ENCODE data around the gene TAF13. TPM values are rescaled to one million over a fixed set of nuclear protein-coding genes. Genes with fewer than 3 reads are reported as not detected.

Gene TAF13, protein sequence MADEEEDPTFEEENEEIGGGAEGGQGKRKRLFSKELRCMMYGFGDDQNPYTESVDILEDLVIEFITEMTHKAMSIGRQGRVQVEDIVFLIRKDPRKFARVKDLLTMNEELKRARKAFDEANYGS
- polyA plus RNA-seq (60.1 and 61.4 TPM in 2 replicates), polyA minus RNA-seq (49.4 and 65.2 TPM in 2 replicates)

DNA sequence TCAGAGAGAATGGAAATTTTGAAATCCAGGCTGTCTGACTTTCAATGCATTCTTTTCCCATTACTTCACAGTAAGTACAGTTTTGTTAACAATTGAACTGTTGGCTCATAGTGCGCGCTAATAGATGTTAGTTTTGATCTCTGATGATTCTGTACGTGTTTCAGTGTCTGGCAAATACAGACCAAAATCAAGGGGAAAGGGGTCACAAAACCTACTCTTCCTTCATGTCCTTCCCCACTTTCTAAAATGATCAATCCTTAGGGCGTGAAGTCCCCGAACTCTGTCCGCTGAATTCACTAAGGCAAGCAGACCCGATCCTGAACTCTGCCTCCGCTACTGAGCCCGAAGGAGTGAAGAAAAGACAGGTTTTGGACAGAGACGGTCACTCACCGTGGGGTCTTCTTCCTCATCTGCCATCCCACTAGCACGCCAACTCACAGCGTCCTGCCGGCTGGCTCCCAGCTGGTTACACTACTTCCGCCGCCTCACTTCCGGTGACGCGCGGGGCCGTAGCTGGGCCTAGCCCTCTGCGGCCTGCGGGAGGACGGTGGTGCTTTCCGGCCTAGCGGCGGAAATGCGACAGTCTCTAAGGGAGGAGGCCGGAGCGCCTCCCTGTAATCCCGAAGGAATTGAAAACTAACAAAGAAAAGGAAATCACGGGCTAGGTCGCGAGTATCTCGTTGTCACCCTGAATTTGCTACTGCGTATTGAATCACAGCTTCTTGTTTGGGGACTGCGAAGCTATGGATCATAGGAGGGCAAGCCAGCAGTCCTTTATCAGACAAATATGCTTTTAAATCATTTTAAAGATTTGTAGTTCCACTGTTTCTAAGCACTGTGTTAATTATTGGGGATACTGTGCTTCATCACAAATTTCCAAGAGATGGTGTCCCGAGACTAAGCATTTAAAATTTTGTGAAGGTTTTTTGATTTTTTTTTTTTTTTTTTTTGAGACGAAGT is at the start of gene TAF13:
Gene TAF13 (minus strand): TSS at position 473 of the 960 bp plus-strand sequence. CDS start 56 bp downstream, at position 417.
- Histone ChIP-seq H3K79me2 (replicated peaks; ENCODE audit: insufficient read depth, low read length) (peaks cover 13% of the 10 kb centered on the region), H3K4me3 (ENCODE audit: low read length) (peak within 1 kb of the TSS; percentile 79), H3K36me3 (ENCODE audit: insufficient read depth, low read length) (no peaks in the 10 kb centered on the region), H3K9ac (ENCODE audit: low read length) (peak within 1 kb of the TSS; percentile 80), H3F3A (ENCODE audit: insufficient read depth, low read length, poor library complexity, severe bottlenecking) (no peaks in the 10 kb centered on the region), H3K9me3 (ENCODE audit: low read length) (no peaks in the 10 kb centered on the region), H4K20me1 (ENCODE audit: insufficient read depth) (no peaks in the 10 kb centered on the region), H3K9me2 (ENCODE audit: insufficient read depth, low read length) (no peaks in the 10 kb centered on the region), H3K27ac (ENCODE audit: low read length) (peak within 1 kb of the TSS; percentile 94), H3K27me3 (ENCODE audit: insufficient read depth, low read depth, low read length) (no peaks in the 10 kb centered on the region), H3K4me2 (ENCODE audit: low read length) (peak within 1 kb of the TSS; percentile 100), H2AFZ (ENCODE audit: low read depth, low read length) (peak within 1 kb of the TSS; percentile 74)
- TF ChIP-seq EZH2 (IDR thresholded peaks at IDR 0.05; ENCODE audit: borderline replicate concordance, insufficient read depth, low read length, poor library complexity, severe bottlenecking) (no peak), TAF1 (IDR thresholded peaks at IDR 0.05; ENCODE audit: low read depth) (peak; percentile 90), EP300 (conservative IDR thresholded peaks at IDR 0.05; ENCODE audit: poor library complexity, severe bottlenecking) (peak; percentile 77), SMC3 (conservative IDR thresholded peaks at IDR 0.05; ENCODE audit: poor library complexity) (peak; percentile 41), RAD21 (conservative IDR thresholded peaks at IDR 0.05) (peak; percentile 42), MXI1 (conservative IDR thresholded peaks at IDR 0.05; ENCODE audit: poor library complexity, severe bottlenecking) (peak; percentile 94), POLR2AphosphoS5 (IDR thresholded peaks at IDR 0.05) (peak; percentile 94)
- TF ChIP-seq, protein P1, sequence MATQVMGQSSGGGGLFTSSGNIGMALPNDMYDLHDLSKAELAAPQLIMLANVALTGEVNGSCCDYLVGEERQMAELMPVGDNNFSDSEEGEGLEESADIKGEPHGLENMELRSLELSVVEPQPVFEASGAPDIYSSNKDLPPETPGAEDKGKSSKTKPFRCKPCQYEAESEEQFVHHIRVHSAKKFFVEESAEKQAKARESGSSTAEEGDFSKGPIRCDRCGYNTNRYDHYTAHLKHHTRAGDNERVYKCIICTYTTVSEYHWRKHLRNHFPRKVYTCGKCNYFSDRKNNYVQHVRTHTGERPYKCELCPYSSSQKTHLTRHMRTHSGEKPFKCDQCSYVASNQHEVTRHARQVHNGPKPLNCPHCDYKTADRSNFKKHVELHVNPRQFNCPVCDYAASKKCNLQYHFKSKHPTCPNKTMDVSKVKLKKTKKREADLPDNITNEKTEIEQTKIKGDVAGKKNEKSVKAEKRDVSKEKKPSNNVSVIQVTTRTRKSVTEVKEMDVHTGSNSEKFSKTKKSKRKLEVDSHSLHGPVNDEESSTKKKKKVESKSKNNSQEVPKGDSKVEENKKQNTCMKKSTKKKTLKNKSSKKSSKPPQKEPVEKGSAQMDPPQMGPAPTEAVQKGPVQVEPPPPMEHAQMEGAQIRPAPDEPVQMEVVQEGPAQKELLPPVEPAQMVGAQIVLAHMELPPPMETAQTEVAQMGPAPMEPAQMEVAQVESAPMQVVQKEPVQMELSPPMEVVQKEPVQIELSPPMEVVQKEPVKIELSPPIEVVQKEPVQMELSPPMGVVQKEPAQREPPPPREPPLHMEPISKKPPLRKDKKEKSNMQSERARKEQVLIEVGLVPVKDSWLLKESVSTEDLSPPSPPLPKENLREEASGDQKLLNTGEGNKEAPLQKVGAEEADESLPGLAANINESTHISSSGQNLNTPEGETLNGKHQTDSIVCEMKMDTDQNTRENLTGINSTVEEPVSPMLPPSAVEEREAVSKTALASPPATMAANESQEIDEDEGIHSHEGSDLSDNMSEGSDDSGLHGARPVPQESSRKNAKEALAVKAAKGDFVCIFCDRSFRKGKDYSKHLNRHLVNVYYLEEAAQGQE (IDR thresholded peaks at IDR 0.05; ENCODE audit: borderline replicate concordance) = peak; percentile 66
- TF ChIP-seq, protein P2, sequence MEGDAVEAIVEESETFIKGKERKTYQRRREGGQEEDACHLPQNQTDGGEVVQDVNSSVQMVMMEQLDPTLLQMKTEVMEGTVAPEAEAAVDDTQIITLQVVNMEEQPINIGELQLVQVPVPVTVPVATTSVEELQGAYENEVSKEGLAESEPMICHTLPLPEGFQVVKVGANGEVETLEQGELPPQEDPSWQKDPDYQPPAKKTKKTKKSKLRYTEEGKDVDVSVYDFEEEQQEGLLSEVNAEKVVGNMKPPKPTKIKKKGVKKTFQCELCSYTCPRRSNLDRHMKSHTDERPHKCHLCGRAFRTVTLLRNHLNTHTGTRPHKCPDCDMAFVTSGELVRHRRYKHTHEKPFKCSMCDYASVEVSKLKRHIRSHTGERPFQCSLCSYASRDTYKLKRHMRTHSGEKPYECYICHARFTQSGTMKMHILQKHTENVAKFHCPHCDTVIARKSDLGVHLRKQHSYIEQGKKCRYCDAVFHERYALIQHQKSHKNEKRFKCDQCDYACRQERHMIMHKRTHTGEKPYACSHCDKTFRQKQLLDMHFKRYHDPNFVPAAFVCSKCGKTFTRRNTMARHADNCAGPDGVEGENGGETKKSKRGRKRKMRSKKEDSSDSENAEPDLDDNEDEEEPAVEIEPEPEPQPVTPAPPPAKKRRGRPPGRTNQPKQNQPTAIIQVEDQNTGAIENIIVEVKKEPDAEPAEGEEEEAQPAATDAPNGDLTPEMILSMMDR (IDR thresholded peaks at IDR 0.05; ENCODE audit: poor library complexity, severe bottlenecking) = peak; percentile 20

DNA sequence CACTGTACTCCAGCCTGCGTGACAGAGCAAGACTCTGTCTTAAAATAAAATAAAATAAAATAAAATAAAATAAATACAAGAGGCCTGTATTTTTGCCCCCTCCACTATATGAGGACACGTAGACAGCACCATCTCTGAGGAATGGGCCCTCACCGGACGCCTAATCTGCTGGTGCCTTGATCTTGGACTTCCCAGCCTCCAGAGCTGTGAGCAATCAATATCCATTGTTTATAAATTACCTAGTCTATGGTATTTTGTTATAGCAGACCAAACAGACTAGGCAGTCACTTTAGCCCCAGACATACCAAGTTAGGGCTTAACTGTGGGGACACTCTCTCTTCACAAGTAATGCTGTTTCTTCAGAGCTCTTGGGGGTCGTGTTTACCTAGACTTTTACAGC is 44.6 kb upstream of the TAF13 start:
- no peaks in the 10 kb centered on the region for H3K79me2 ChIP-seq (replicated peaks; ENCODE audit: insufficient read depth, low read length)
- no peaks in the 10 kb centered on the region for H3K9me2 ChIP-seq (ENCODE audit: insufficient read depth, low read length)
- H3K9ac ChIP-seq (ENCODE audit: low read length) = no peak overlapping the region
- H3K27me3 ChIP-seq (ENCODE audit: insufficient read depth, low read depth, low read length) = peaks cover 2% of the 10 kb centered on the region
- H3K9me3 ChIP-seq (ENCODE audit: low read length) = no peaks in the 10 kb centered on the region
- H2AFZ ChIP-seq (ENCODE audit: low read depth, low read length) = no peak overlapping the region
- H3K27ac ChIP-seq (ENCODE audit: low read length) = no peak overlapping the region
- no peak overlapping the region for H3K4me2 ChIP-seq (ENCODE audit: low read length)
- no peaks in the 10 kb centered on the region for H4K20me1 ChIP-seq (ENCODE audit: insufficient read depth)
- no peak for TF ChIP-seq EZH2 (IDR thresholded peaks at IDR 0.05; ENCODE audit: borderline replicate concordance, insufficient read depth, low read length, poor library complexity, severe bottlenecking)
- no peak for TF ChIP-seq POLR2AphosphoS5 (IDR thresholded peaks at IDR 0.05)
- TF ChIP-seq MXI1 (conservative IDR thresholded peaks at IDR 0.05; ENCODE audit: poor library complexity, severe bottlenecking) = no peak
- TF ChIP-seq TAF1 (IDR thresholded peaks at IDR 0.05; ENCODE audit: low read depth) = no peak
- TF ChIP-seq, protein P2 (IDR thresholded peaks at IDR 0.05; ENCODE audit: poor library complexity, severe bottlenecking) = no peak
- no peak for TF ChIP-seq SMC3 (conservative IDR thresholded peaks at IDR 0.05; ENCODE audit: poor library complexity)
- no peak for TF ChIP-seq EP300 (conservative IDR thresholded peaks at IDR 0.05; ENCODE audit: poor library complexity, severe bottlenecking)
- no peak for TF ChIP-seq RAD21 (conservative IDR thresholded peaks at IDR 0.05)
- TF ChIP-seq, protein P1 (IDR thresholded peaks at IDR 0.05; ENCODE audit: borderline replicate concordance) = no peak
- no peaks in the 10 kb centered on the region for H3K36me3 ChIP-seq (ENCODE audit: insufficient read depth, low read length)
- H3F3A ChIP-seq (ENCODE audit: insufficient read depth, low read length, poor library complexity, severe bottlenecking) = no peaks in the 10 kb centered on the region
- H3K4me3 ChIP-seq (ENCODE audit: low read length) = no peak overlapping the region

Measured in neural cell (in vitro differentiated cells).